HL-60/S4 (cell line): ENCODE measurements around the gene MRGPRX3.
"Not testable (repeated sequence)": the region's sequence is repeated elsewhere in the genome, so short reads cannot be mapped to it uniquely, and the experiment has no call there.

Experiments used
- in situ Hi-C: fragments of 300-500 bp; cut with MboI; formaldehyde crosslinking; loops from 2 replicates; pipeline ENCODE4 v1.14.3; 2022; ENCODE audit warnings: low sequenced_read_pairs

MRGPRX3 gene

GRCh38 chr11:18132341-18132740, at the start of gene MRGPRX3:
MRGPRX3 (plus strand) TSS chr11:18132571; CDS start chr11:18137203, 4,632 bp downstream.
- in situ Hi-C loops = no loop called here

- in situ Hi-C loops = no loop called here
Measured at GRCh38 chr11:18088366-18088765, 44.0 kb upstream of the MRGPRX3 start.

- in situ Hi-C loops = no loop called here
Measured at GRCh38 chr11:18088966-18089365, 43.4 kb upstream of the MRGPRX3 start.

GRCh38 chr11:18091731-18092130, 40.6 kb upstream of the MRGPRX3 start:
- in situ Hi-C loops = no loop called here

GRCh38 chr11:18093959-18094358, 38.4 kb upstream of the MRGPRX3 start:
- in situ Hi-C loops = no loop called here

GRCh38 chr11:18100926-18101656, 31.3 kb upstream of the MRGPRX3 start:
- in situ Hi-C loops = no loop called here

GRCh38 chr11:18105086-18105801, 27.1 kb upstream of the MRGPRX3 start:
- in situ Hi-C loops = no loop called here

- in situ Hi-C loops = no loop called here
Measured at GRCh38 chr11:18105802-18106574, 26.4 kb upstream of the MRGPRX3 start, which contains the start of gene SAAL1. SAAL1 (minus strand) TSS chr11:18106082; CDS start chr11:18106041, 41 bp downstream.

GRCh38 chr11:18106688-18107087, 25.7 kb upstream of the MRGPRX3 start:
- in situ Hi-C loops = no loop called here

- in situ Hi-C loops = no loop called here
Measured at GRCh38 chr11:18108254-18108653, 24.1 kb upstream of the MRGPRX3 start.

- in situ Hi-C loops = no loop called here
Measured at GRCh38 chr11:18111005-18111404, 21.4 kb upstream of the MRGPRX3 start.

- in situ Hi-C loops = no loop called here
Measured at GRCh38 chr11:18115360-18116127, 16.8 kb upstream of the MRGPRX3 start.

- in situ Hi-C loops = not testable (repeated sequence)
Measured at GRCh38 chr11:18121331-18121828, 11.0 kb upstream of the MRGPRX3 start.

- in situ Hi-C loops = not testable (repeated sequence)
Measured at GRCh38 chr11:18131115-18131514, 1.3 kb upstream of the MRGPRX3 start.

- in situ Hi-C loops = no loop called here
Measured at GRCh38 chr11:18135308-18135707, 2.9 kb downstream of the MRGPRX3 start.

GRCh38 chr11:18137186-18137800, 4.9 kb downstream of the MRGPRX3 start:
- in situ Hi-C loops = no loop called here

GRCh38 chr11:18140145-18140544, 7.8 kb downstream of the MRGPRX3 start:
- in situ Hi-C loops = no loop called here

GRCh38 chr11:18144243-18144642, 11.9 kb downstream of the MRGPRX3 start:
- in situ Hi-C loops = no loop called here

- in situ Hi-C loops = no loop called here
Measured at GRCh38 chr11:18145025-18145424, 12.7 kb downstream of the MRGPRX3 start.

GRCh38 chr11:18145837-18146236, 13.5 kb downstream of the MRGPRX3 start:
- in situ Hi-C loops = no loop called here
